ENCODE measurements around the gene FAM181A.

FAM181A gene

DNA sequence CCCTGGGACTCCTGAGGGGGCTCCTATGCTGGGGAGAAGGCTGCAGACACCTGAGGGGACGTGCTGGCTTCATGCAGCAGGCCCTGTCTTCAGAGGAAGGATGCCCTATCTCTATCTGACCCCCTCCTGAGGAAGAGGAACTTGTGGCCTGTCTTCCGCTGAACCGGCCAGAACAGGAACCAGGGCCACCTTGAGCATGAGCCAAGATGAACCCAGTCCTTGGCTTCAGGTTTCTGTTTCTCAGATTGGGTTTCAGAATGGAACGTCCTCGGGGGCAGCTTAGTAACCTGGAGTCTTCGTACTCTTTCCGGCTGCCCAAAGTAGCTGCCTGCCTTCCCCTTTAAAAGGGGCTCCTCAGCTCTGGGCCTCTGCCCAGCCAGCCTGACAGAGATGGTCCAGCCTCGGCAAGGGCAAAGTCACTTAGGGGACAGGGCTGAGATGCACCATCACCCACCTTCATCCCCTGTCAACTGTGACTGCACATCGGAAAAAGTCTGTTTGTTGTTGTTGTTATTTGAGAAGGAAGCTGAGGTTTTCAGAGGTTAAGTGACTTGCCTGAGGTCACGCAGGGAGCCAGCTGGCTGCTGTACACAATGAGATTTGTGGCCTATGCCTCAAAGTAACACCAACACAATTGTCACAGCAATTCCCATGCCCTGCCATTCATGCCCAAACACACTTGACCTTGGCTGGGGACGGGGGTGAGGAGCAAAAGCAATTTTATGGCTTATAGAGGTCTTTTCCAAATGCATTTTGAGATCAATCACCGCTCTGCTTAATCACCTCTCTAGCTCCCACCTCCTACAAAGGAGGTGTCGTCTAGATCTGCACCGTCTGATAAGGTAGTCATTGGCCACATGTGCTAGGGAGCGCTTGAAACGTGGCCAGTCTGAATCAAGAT is 35.8 kb downstream of the FAM181A start:
- DNase-seq (ENCODE audit: low read depth): no peak

DNA sequence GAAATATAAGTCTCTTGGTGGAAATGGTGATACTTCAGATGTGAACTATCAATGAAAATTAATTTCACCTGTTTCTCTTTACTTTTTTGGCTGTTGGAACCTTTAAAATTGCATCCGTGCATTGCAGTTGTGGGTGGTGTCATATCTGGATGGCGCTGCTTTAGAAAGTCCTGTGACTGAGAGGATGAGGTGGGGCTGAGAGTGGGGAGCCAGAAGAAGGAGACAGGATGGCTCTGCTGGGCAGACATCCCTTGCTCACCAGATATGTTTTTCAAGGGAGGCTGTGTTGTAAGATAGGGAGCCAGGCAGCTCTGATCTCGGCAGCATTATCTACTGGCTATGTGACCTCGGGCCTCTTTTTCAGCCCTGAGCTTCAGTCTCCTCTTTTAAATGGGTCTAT is 36.5 kb downstream of the FAM181A start:
- no peak for DNase-seq (ENCODE audit: low read depth)

DNA sequence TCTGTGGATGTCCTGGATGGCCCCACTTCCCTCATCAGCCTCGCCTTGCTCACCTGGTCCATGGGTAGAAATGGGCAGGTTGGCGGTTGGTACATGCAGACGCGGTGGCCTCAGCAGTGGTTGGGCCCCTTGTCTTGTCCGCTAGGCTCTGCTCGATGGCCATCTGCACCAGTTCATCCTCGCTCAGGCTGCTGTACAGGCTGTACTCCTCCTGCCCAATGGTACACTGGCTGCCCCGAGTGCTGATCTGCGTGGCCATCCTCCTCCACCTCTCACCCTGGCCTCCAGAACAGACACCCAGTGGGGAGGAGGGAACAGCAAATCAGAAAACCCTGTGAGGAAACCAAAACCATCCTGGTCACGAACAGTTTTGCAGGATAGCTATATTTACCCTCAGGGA is 37.1 kb downstream of the FAM181A start:
- no peak for DNase-seq (ENCODE audit: low read depth)

DNA sequence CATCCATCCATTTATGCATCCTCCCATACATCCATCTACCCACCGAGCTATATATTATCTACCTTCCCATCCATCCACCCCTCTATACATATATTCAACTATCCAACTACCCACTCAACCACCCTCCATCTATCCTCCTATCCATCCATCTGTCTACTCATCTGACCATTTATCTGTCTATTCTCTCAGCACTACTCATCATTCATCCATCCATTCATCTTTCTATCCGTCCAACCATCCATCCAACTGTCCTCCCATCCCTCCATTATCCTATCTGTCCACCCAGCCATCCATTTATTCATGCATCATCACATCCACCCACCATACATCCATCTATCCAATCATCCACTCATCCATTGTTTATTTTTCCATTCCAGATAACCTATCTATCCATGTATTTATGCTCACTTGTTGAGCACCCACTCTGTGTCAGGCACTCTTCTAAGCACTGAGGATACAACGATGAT is 37.7 kb downstream of the FAM181A start:
- no peak for DNase-seq (ENCODE audit: low read depth)

DNA sequence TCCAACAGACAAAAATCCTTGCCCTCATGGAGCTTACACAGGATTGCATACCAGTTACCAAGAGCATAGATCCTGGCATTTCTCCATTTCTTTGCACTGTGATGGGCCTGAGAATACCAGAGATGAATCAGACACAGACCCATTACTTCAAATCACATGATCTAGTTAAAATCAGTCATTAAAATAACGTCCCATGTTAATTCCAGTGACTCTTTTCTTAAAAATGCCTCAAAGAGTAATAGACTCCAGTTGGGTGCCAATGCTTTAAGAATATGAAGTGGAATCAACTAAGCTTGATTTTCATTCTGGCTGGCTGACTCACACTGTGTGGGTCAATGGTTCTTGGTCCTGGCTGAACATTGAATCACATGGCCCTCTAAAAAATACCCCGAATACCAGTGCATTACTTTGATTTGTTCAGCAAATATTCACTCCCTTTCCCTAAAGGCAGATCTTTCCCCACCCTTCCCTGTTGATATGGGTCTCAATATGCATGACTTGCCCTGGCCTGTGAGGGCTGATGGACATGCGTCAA is 38.2 kb downstream of the FAM181A start:
- DNase-seq (ENCODE audit: low read depth): no peak

DNA sequence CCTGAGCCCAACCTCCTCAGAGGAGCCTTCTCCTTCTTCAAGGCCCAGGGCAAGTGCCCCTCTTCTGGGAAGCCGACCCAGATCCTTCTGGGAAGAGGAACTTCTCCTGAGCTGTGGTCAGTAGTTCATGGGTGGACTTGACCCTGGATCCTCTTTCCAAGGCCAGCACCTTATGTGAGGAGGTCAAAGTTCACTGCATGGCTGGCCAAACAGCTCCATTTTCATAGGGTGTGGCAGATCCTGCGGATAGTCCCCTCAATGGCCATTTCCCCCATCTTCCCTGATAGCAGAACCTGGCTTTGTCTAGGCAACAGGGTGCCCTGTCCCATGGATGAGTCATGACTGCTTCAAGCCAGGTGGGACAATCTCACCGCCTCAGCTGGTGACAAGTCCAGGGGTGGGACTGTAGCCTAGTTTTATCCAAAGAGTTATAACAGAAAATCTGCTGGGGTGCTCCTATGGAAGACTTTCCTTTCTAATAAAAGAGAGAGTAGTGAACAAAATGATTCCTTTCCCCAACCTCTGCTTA is 38.9 kb downstream of the FAM181A start:
- DNase-seq (ENCODE audit: low read depth): no peak

DNA sequence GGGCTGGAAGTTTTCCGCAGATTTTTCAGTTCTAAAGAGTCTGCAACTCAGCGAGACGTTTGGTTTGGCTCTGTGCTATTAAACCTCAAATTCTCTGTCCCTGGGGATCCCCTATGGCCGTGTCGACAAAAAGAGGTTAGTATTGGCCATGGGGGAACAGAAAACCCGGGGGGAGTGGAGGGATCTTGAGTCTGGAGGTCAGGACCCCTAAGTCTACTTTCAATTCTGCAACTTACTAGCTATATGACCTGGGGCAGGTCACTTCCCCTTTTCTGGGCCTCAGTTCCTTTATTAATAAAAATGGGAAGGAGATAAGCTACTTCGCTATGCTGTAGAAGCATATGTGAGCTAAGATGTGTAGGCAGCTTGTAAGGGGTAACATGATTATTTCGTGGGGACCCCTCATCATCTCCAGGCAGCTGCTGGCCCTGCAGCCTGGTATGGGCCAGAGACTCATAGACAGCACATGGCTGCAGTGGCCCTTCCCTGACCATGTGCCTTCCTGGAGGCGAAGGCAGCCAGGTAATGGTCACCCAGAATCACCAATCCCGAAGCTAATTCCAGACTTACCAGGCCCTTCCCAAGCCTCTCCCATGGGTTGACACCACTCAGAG is 40.6 kb downstream of the FAM181A start:
- DNase-seq (ENCODE audit: low read depth): no peak

DNA sequence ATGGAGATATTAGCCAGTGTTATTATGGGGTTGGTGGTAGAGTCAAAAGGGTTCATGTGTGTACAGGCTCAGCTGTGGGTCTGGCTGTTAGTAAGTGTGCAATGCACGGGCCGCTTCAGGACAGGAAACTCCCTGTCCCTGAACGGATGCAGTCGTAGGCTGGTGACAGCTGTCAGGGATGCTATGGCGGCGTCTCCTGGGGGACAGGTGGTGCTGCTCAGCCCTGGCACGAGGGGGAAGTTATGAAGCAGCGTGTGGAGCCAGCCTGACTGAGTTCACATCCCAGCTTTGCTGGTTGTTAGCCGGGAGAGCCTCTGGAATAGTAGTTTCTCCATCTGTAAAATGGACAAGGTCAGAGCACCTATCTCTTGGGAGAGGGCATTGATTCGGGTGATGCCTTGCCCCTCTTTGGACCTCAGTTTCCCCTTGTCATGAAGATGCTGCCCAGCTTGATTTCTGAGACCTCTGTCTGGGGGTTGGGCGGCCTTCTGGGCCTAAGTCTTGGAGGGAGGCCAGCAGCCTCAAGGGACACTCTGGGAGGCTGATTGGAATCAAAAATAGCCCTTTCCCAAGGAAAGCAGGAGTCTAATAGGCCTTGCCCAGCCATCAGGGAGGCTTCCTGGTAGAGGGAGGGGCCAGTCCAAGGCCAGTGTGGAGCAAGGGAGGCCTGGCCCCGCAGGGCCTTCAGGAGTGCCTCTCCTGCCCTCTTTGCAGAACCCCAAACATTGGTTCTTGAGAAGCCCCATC is 42.1 kb downstream of the FAM181A start:
- DNase-seq (ENCODE audit: low read depth): no peak

DNA sequence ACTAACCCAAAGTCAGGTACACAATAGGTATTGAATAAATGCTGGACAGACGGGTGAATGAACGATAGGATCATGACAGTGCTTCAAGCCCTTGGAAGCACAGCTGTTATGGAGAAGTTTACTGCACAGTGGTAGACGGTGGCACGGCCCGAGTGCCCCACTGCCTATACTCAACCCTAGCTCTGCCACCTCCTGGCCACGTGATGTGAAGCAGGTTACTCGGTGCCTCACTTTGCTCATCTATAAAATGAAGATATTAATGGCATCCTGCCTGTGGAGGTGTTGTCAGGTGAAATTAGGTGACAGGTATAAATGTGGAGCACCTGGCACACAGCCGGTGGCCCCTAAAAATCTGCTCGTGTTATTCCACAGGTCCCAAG is 43.4 kb downstream of the FAM181A start:
- no peak for DNase-seq (ENCODE audit: low read depth)

DNA sequence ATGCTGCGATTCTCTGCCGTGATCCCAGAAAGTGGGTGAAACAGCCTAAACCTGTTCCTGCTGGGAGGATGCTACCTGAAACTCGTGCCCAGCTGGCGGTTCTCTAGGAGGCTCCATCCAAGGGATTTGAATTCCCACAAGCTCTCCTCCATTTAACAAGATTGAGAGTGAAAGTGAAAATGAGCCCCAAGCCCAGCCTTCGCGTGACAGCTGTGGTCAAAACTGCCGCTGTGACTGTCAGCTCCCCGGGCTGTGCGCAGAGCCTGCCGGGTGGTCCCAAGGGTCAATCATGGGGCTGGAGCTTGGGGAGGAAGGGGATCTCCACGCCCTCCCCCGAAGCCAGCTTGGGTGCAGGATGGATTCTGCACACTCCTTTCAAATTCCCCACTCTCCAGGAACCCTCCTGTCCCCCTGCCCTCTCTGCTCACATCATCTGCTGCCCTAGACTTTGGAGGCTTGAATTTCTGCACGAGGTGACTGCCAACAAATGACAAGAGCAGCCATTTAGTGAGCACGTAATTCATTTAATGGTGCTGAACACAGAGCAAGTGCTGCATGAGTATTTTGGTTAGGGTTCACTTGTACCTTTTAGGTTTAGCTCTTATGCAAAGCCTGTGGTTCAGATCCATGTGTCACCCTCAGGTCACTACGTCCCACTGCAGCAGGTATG is 44.0 kb downstream of the FAM181A start:
- no peak for DNase-seq (ENCODE audit: low read depth)

DNA sequence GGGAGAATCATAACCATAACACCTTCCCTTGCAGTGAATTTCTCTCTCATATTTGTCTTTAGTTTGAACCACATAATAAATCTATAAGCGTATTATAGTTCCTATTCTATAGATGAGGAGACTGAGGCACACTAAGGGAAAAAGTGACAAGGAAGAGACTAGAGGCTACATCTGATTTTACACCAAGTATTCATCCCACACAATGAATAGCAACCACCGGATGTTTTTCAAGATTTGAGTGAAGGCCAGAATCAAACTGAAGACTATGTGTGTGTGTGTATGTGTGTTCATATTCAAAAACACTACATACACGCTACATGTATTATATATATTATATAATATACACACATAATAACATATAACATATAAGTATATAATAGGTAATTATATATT is 44.5 kb downstream of the FAM181A start:
- DNase-seq (ENCODE audit: low read depth): no peak

DNA sequence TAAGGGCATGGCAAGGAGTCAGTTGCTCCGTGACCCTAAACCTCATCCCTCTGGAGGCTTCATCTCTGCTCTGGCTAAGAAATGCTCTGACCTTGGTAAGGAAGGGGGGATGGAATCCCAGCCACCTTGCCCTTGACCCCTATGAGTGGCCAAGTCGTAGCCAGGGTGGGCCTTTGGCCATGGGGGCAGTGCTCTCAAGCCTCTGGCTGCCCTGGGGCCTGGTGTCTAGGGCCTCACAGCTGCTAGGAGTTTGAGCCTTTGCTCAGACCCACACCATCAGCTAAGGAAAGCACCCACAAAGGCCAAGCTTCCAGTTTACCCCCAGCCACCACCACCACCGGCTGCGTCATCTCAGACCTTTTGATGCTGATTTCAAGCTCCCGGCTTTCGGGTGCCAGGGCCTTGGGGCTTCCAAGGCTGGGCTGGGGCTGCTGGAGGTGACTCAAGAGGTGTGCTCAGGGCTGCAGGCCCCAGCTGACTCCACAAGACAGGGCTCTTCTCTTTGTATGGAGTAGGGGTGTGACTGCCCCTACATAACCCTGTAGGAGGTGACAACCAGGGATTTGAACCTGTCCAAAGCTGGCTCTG is 45.6 kb downstream of the FAM181A start:
- no peak for DNase-seq (ENCODE audit: low read depth)

DNA sequence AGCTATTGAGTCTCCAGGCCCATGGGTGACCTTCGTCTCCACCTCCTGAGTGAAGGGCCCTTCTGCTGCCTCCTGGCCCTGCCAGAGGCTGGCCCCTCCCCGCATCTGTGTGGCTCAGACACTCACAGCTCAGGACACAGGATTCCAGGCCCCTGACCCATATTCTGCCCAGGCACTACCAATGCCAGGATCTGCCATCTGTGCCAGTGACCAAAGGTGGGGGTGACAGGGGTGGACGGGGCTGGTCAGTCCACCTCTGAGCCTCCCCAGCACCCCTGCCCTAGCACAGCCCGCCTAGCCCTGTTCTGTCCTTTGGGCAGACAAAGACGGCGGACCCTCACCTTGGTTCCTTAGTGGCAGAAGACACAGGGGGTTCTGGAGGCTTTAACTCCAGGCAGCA is 46.5 kb downstream of the FAM181A start:
- no peak for DNase-seq (ENCODE audit: low read depth)

DNA sequence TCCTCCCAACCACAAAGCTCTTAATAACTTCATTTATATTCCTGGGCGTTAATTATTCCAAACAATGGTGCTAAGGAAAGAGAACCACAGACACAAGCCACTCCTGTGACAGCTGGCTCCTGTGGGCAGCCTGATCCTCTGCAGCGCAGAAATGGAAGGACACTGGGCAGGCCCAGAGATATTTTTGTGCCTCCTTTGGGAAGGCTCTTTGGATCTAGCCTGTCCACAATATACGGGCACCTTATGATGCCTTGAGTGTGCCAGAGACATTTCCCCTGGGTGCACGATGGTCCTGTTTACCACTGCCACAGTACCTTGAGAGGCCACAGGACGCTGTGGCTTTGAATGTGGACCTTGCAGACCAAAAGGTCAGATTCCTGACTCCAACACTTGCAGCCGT is 47.2 kb downstream of the FAM181A start:
- no peak for DNase-seq (ENCODE audit: low read depth)

DNA sequence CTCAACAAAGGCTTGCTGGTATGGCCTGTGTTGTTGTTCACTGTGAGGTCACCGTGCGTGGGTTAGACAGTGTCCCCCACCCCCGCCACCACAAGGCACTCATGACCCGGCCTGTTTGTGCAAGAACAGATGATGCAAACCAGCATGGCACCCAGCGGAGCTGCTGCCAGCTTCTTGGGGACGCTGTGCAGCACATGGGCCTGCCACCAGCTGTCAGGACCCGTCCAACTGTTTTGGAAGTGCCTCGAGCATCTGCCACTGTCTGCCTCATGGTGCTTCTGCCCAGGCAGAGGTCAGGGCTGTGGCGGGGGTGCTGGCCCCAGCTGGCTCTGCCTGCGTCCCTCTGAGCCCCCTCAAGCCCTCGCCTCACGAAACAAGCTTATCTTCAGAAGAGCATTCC is 47.7 kb downstream of the FAM181A start:
- no peak for DNase-seq (ENCODE audit: low read depth)

DNA sequence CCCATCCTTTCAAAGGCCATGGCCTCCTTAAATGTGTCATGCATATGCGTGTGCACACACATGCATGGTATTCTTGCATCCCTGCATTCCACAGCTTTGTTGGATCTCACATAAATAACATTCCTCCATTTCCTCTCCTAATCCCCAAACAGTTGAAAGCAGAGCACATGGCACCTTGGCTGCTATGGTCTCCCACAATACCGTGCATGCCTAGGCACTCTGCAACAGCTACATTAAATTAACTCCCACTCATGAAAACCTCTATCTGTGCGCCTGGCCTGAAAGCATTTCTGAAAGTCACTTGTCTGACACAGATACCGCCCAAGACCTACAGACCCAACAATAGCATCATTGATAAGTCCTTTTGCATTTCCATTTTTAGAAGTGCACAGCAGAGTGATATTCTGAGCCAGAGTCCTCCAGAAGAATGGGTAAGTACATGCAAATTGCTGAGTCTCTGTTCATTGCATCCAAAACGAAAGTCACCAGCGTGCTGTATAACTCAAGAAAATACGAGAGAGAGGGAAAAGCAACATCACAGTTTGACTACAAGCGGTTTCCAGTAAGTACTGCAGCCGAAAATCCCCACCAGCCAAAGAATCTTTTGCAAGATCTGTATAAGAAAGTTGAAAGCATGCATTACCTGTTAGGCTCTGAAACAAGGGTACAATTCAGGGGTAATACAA is 48.8 kb downstream of the FAM181A start:
- DNase-seq (ENCODE audit: low read depth): no peak

DNA sequence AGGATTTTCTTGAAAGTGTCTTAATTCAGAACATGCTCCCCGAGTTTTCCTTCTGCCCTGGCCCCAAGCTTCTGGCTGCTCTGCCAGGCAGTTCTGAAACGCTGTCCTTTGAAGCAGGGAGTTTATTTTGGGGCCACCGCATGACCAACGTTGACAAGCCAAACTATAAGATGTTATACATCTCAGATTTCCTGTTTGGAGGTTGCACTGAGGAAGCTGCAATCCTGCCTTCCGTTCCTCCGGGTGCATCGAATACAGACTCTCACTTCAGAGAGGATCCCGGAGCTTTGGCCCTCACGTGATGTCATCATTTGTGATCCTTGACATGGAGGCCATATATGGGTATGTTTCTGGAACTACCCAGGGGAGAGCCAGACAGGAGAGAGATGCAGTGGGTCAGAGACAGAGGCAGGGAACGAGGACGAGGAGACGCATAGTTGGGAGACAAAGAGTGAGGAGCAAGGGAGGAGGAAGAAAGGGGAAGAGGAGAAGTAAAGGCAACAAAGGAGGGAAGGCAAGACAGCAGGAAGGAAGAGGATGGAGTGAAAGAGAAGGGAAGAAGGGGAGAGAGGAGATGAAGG is 49.4 kb downstream of the FAM181A start, which contains the start of gene ASB2:
Gene ASB2 (minus strand): TSS at position 94 of the 581 bp plus-strand sequence. CDS start 12,031 bp downstream, outside the sequence.
- no peak for DNase-seq (ENCODE audit: low read depth)

DNA sequence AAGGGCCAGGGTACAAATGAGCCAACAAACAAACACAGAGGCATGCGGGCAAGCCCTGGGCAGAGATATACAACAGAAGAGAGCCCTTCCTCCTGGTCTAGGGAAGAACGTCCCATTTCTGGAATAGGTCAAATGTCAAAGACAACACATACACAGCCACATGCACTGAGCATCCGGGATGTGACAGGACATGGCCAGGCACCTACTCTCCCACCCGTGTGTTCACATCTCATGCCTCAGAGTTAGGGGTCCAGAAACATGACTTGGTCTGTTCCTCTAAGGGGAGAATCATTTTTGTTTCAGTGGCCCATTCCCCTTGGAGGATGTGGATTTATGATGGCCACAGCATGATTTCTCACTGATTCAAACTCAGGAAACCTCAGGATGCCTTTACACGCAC is 50.0 kb downstream of the FAM181A start:
- no peak for DNase-seq (ENCODE audit: low read depth)

DNA sequence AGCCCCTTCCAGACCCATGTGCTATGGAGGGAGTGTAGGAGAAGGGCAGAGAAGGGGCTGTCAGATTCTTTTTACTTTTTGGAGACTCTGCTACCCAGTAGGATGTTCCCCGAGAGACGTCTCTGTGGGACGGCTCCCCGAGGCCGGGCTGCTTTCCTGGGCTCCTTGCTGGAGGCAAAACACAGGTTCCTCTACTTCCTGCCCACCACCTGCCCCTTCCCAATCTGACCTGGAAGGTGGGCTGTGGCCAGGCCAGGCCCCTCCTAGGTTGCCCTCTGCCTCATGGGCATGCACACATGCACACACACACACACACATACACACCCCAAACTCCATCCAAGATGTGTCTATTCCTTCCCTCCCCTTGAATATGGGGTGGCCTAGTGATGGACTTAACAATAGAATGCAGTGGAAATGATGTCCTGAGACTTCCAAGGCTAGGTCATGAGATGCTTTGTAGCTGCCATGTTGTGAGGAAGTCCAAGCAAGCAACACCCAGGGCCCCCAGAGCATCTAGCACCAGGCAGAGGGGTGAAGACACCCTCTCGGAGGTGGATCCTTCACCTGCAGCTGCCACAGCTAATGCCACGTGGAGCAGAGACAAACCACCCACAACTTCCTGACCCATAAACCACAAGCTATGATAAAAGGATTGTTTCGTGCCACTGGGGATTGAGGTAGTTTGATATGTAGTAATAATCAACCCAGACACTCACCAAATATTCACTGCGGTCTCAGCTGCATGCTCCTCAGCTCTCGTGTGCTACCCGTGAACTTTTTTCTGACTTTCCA is 50.8 kb downstream of the FAM181A start:
- DNase-seq (ENCODE audit: low read depth): peak; percentile 48
